Inflammatory macrophage (primary cell): ENCODE measurements around the gene ATP2A2.

Experiments
- DNase-seq, 2 donors: peaks; one replicate each; pipeline ENCODE4 v3.0.0-alpha.2; 2020 to 2022
- total RNA-seq, 18 experiments: gene quantifications; one replicate each; lab custom pipeline; 2026; ENCODE audit warnings: mixed read lengths in 6 of 18, inconsistent platforms in 2 of 18; lab: John Stamatoyannopoulos, UW

ATP2A2 gene
- total RNA-seq, result 95.4 to 609 (median 218) reads per million in 18 experiments

GRCh38 chr12:110280779-110281548 is at the start of gene ATP2A2:
ATP2A2 (plus strand) TSS chr12:110281247; CDS start chr12:110281790, 543 bp downstream.
- peak; percentile 93 to 96 for DNase-seq

- DNase-seq, result no peak
These were observed 47.7 kb upstream of the ATP2A2 start for GRCh38 chr12:110233212-110233903.

- DNase-seq, result peak; percentile 55 to 97
These were observed 46.7 kb upstream of the ATP2A2 start for GRCh38 chr12:110234331-110234751.

- peak in 1 of 2 donors; percentile 30 for DNase-seq
These were observed 46.3 kb upstream of the ATP2A2 start for GRCh38 chr12:110234755-110235154.

GRCh38 chr12:110235383-110235782 is 45.7 kb upstream of the ATP2A2 start:
- DNase-seq, result peak in 1 of 2 donors; percentile 37

- no peak for DNase-seq
These were observed 37.8 kb upstream of the ATP2A2 start for GRCh38 chr12:110243227-110243626.

- no peak for DNase-seq
These were observed 36.7 kb upstream of the ATP2A2 start for GRCh38 chr12:110244372-110244771.

- no peak for DNase-seq
These were observed 36.2 kb upstream of the ATP2A2 start for GRCh38 chr12:110244829-110245228.

- DNase-seq, result peak; percentile 38 to 54
These were observed 35.7 kb upstream of the ATP2A2 start for GRCh38 chr12:110245369-110245772.

- DNase-seq, result no peak
These were observed 34.3 kb upstream of the ATP2A2 start for GRCh38 chr12:110246636-110247339.

- no peak for DNase-seq
These were observed 33.5 kb upstream of the ATP2A2 start for GRCh38 chr12:110247340-110248095.

- DNase-seq, result no peak
These were observed 33.0 kb upstream of the ATP2A2 start for GRCh38 chr12:110248096-110248447.

- DNase-seq, result peak in 1 of 2 donors; percentile 23
These were observed 31.9 kb upstream of the ATP2A2 start for GRCh38 chr12:110249105-110249504.

- no peak for DNase-seq
These were observed 31.3 kb upstream of the ATP2A2 start for GRCh38 chr12:110249716-110250225.

GRCh38 chr12:110251381-110251780 is 29.7 kb upstream of the ATP2A2 start:
- no peak for DNase-seq

- no peak for DNase-seq
These were observed 28.3 kb upstream of the ATP2A2 start for GRCh38 chr12:110252716-110253115.

- peak; percentile 33 to 63 for DNase-seq
These were observed 27.9 kb upstream of the ATP2A2 start for GRCh38 chr12:110253176-110253575.

- DNase-seq, result no peak
These were observed 26.0 kb upstream of the ATP2A2 start for GRCh38 chr12:110254971-110255540.

GRCh38 chr12:110255890-110256456 is 25.1 kb upstream of the ATP2A2 start:
- DNase-seq, result peak; percentile 29 to 37

GRCh38 chr12:110256780-110257431 is 24.1 kb upstream of the ATP2A2 start:
- DNase-seq, result peak; percentile 91 to 95

- no peak for DNase-seq
These were observed 22.6 kb upstream of the ATP2A2 start for GRCh38 chr12:110258466-110258865.
